HCT116 (cell line): ENCODE results near the gene C17orf58. TPM values are rescaled to one million over a fixed set of nuclear protein-coding genes. Genes with fewer than 3 reads are reported as not detected.

Experiments used
- ATAC-seq: fragments of 200-7000 bp; cut with Tn5 transposase; 2 replicates; pipeline ENCODE4 v1.9.1; 2020; ENCODE audit warnings: mild to moderate bottlenecking, moderate library complexity
- BruUV-seq: library from RNA; stranded (reverse); fragments of 400-500 nt; replicated peaks from 2 replicates; lab custom pipeline; 2021; lab: Mats Ljungman, UMichigan
- CTCF ChIA-PET: fragments of 300-600 bp; sonication (Branson Sonifier 250); formaldehyde crosslinking; loops from one replicate; lab custom pipeline; 2021; ENCODE audit warnings: antibody characterized with exemption; lab: Charles Lee
- POLR2A ChIA-PET: fragments of 300-600, 350-600 bp; sonication (Branson Sonifier 250); formaldehyde crosslinking; loops from one replicate; lab custom pipeline; 2021; ENCODE audit warnings: antibody characterized with exemption; lab: Charles Lee
- RAD21 ChIA-PET, 2 experiments: fragments of 300-600 bp; sonication (Branson Sonifier 250); formaldehyde crosslinking; loops; one replicate each; lab custom pipeline; 2023; ENCODE audit warnings: low total read pairs in 2 of 2; ENCODE audit not compliant: uncharacterized antibody in 2 of 2, unreplicated experiment in 2 of 2, low non-redundant PET in 1 of 2; lab: Charles Lee
- DNase-seq: peaks from one replicate; pipeline ENCODE4 v3.0.0-alpha.2; 2010; ENCODE audit warnings: low read depth, low spot score
- H2AFZ ChIP-seq: fragments of 200-600 bp; shearing (Covaris generic), sonication (generic); 2 replicates; pipeline ENCODE4 v1.6.1; 2017; ENCODE audit warnings: low read depth, mixed run types, mixed read lengths, antibody characterized with exemption, low read length; ENCODE audit not compliant: poor library complexity, severe bottlenecking
- H3K27ac ChIP-seq: 2 replicates; pipeline ENCODE4 v1.5.1; 2012; ENCODE audit warnings: low read depth, low read length
- H3K27me3 ChIP-seq: fragments of 200-600 bp; sonication (generic); 2 replicates; pipeline ENCODE4 v1.6.1; 2016; ENCODE audit warnings: mixed run types, low read length, mixed read lengths; ENCODE audit not compliant: insufficient read depth
- H3K36me3 ChIP-seq, 2 experiments: fragments of 200-500 bp in 1 of 2; fragments of 200-600 bp in 1 of 2; sonication (Bioruptor generic) in 1 of 2; sonication (generic) in 1 of 2; 2 replicates each; pipeline versions ENCODE4 v1.5.1 to v1.6.1; 2014 to 2016; ENCODE audit warnings: low read length in 2 of 2, inconsistent platforms in 1 of 2, mixed read lengths in 1 of 2, mixed run types in 1 of 2; ENCODE audit not compliant: insufficient read depth in 2 of 2, control insufficient read depth in 1 of 2
- H3K4me1 ChIP-seq, 2 experiments: fragments of 200-600 bp in 1 of 2; sonication (generic) in 1 of 2; 2 replicates each; pipeline versions ENCODE4 v1.5.1 to v1.6.1; 2012 to 2017; ENCODE audit warnings: low read length in 2 of 2, inconsistent platforms in 1 of 2, mild to moderate bottlenecking in 1 of 2, mixed read lengths in 1 of 2, mixed run types in 1 of 2, moderate library complexity in 1 of 2; ENCODE audit not compliant: insufficient read depth in 2 of 2, control insufficient read depth in 1 of 2
- H3K4me2 ChIP-seq: fragments of 200-600 bp; sonication (generic); 2 replicates; pipeline ENCODE4 v1.6.1; 2017; ENCODE audit warnings: mixed run types, low read length, mixed read lengths
- H3K4me3 ChIP-seq, 2 experiments: fragments of 200-600 bp in 1 of 2; sonication (generic) in 1 of 2; replicated peaks in 1 of 2; 2 replicates each; pipeline ENCODE4 v1.5.1; 2011 to 2016; ENCODE audit warnings: low read length in 2 of 2, control low read depth in 1 of 2, low read depth in 1 of 2, mild to moderate bottlenecking in 1 of 2, mixed read lengths in 1 of 2, mixed run types in 1 of 2
- H3K79me2 ChIP-seq: fragments of 200-600 bp; sonication (generic); 2 replicates; pipeline ENCODE4 v1.6.1; 2017; ENCODE audit warnings: mild to moderate bottlenecking, mixed run types, low read length, moderate library complexity, mixed read lengths; ENCODE audit not compliant: insufficient read depth
- H3K9ac ChIP-seq: fragments of 200-600 bp; sonication (generic); 2 replicates; pipeline ENCODE4 v1.6.1; 2016; ENCODE audit warnings: low read length, mixed read lengths
- H3K9me2 ChIP-seq: fragments of 200-600 bp; sonication (generic), shearing (Covaris generic); 2 replicates; pipeline ENCODE4 v1.6.1; 2017; ENCODE audit warnings: mixed run types, mild to moderate bottlenecking, moderate library complexity; ENCODE audit not compliant: insufficient read depth
- H3K9me3 ChIP-seq, 2 experiments: fragments of 200-500 bp in 1 of 2; fragments of 200-600 bp in 1 of 2; sonication (Bioruptor generic) in 1 of 2; sonication (generic) in 1 of 2; 2 replicates each; pipeline ENCODE4 v1.6.1; 2014 to 2017; ENCODE audit warnings: low read length in 2 of 2, mixed read lengths in 2 of 2, inconsistent platforms in 1 of 2, low read depth in 1 of 2, mild to moderate bottlenecking in 1 of 2, mixed run types in 1 of 2, moderate library complexity in 1 of 2; ENCODE audit not compliant: control insufficient read depth in 1 of 2, insufficient read depth in 1 of 2
- H4K20me1 ChIP-seq: fragments of 200-600 bp; sonication (generic), shearing (Covaris generic); 2 replicates; pipeline ENCODE4 v1.6.1; 2017; ENCODE audit warnings: mixed run types, mild to moderate bottlenecking, moderate library complexity; ENCODE audit not compliant: insufficient read depth
- CTCF ChIP-seq, 3 experiments: fragments of 200-600 bp in 1 of 3; sonication (generic) in 1 of 3; IDR thresholded peaks in 2 of 3; conservative IDR thresholded peaks in 1 of 3; 2 replicates each; pipeline ENCODE4 v1.5.1; 2012 to 2017; ENCODE audit warnings: low read depth in 2 of 3, low read length in 2 of 3, antibody characterized with exemption in 1 of 3, borderline replicate concordance in 1 of 3, control low read depth in 1 of 3, mild to moderate bottlenecking in 1 of 3, mixed read lengths in 1 of 3, mixed run types in 1 of 3, moderate library complexity in 1 of 3; ENCODE audit not compliant: insufficient read depth in 1 of 3
- FOSL1 ChIP-seq: IDR thresholded peaks from 2 replicates; pipeline ENCODE4 v1.6.1; 2012; ENCODE audit warnings: low read depth
- POLR2AphosphoS5 ChIP-seq: IDR thresholded peaks from 2 replicates; pipeline ENCODE4 v1.6.1; 2011; ENCODE audit warnings: mild to moderate bottlenecking, low read depth, low read length, moderate library complexity
- SIN3A ChIP-seq: IDR thresholded peaks from 2 replicates; pipeline ENCODE4 v1.6.1; 2012; ENCODE audit warnings: low read depth
- intact Hi-C: fragments of 100-400 bp; cut with micrococcal nuclease; formaldehyde crosslinking; loops from 2 replicates; pipeline ENCODE4 v1.10.0; 2022
- total RNA-seq: library from RNA; stranded (reverse); gene quantifications from one replicate; pipeline ENCODE4 v1.2.1, GENCODE V29; 2021; ENCODE audit not compliant: unreplicated experiment

The C17orf58 gene
- total RNA-seq, 1 experiment from 2014 or later = 38.1 TPM

GRCh38 chr17:67974185-67974584, 22.1 kb downstream of the C17orf58 start:
- Histone ChIP-seq H3K79me2 (no peaks in the 10 kb centered on the region), H3K27ac (no peak overlapping the region), H3K9ac (no peak overlapping the region), H3K36me3 (peaks cover 6 to 14% of the 10 kb centered on the region in 2 experiments; a peak in 2 of 4 replicates), H4K20me1 (no peaks in the 10 kb centered on the region), H3K9me3 (no peaks in the 10 kb centered on the region), H3K4me3 (no peak overlapping the region), H3K4me1 (no peaks in the 10 kb centered on the region), H2AFZ (no peak overlapping the region), H3K9me2 (no peaks in the 10 kb centered on the region), H3K4me2 (no peak overlapping the region)
- ChIA-PET CTCF (interaction anchor here (1.2 kb wide), 1 partner anchor 32 kb away, joined by 3 read pairs; no protein-coding TSS in a partner anchor), POLR2A (no interaction called here)
- no TSS peak for BruUV-seq
- intact Hi-C loops = no loop called here
- ATAC-seq = no peak
- TF ChIP-seq CTCF (IDR thresholded peaks at IDR 0.05 in 2 of 3, conservative IDR thresholded peaks at IDR 0.05 in 1 of 3; ENCODE audit: borderline replicate concordance in 1 of 3, insufficient read depth in 1 of 3, low read depth in 2 of 3, low read length in 2 of 3) = no peak
- TF ChIP-seq, all 23 proteins: peak for 0
- H3K27me3 ChIP-seq = no peaks in the 10 kb centered on the region
- DNase-seq = no peak
- RAD21 ChIA-PET = no interaction called here

DNA sequence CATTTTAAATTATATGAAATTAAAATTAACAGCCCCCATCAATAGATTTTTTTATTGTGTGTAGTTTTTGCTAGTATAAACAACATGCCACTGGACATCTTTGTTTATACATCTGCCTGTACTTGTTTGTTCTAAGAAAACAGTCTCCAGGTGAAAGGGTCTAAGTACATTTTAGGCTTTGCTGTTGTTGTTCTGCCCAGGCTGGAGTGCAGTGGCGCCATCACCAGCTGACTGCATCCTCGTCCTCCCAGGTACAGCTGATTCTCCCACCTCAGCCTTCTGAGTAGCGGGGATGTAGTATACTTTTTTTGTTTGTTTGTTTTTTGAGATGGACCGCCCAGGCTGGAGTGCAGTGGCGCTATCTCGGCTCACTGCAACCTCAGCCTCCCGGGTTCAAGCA, 25.5 kb downstream of the C17orf58 start:
- Histone ChIP-seq H3K27ac (no peak overlapping the region), H3K9me3 (no peaks in the 10 kb centered on the region), H4K20me1 (no peaks in the 10 kb centered on the region), H3K4me3 (no peak overlapping the region), H3K9ac (no peak overlapping the region), H3K4me1 (no peaks in the 10 kb centered on the region), H3K27me3 (no peaks in the 10 kb centered on the region), H3K79me2 (no peaks in the 10 kb centered on the region), H2AFZ (no peak overlapping the region), H3K36me3 (peaks cover 10 to 23% of the 10 kb centered on the region in 2 experiments; a peak in 3 of 4 replicates), H3K9me2 (no peaks in the 10 kb centered on the region), H3K4me2 (no peak overlapping the region)
- BruUV-seq = no TSS peak
- CTCF ChIA-PET = no interaction called here
- TF ChIP-seq SIN3A (no peak), POLR2AphosphoS5 (no peak), FOSL1 (no peak), CTCF (IDR thresholded peaks at IDR 0.05 in 2 of 3, conservative IDR thresholded peaks at IDR 0.05 in 1 of 3; ENCODE audit: borderline replicate concordance in 1 of 3, insufficient read depth in 1 of 3, low read depth in 2 of 3, low read length in 2 of 3) (no peak)
- RAD21 ChIA-PET = no interaction called here
- POLR2A ChIA-PET = no interaction called here
- intact Hi-C loops = no loop called here
- DNase-seq (no peak), ATAC-seq (no peak)
